GM19468 (cell line): ENCODE results near the gene HMG20B.
"Not testable (repeated sequence)": the region's sequence is repeated elsewhere in the genome, so short reads cannot be mapped to it uniquely, and the experiment has no call there.

Experiments used
- ATAC-seq: cut with Tn5 transposase; IDR thresholded peaks from one replicate; pipeline ENCODE4 v1.9.1; 2021; ENCODE audit warnings: mild to moderate bottlenecking, moderate library complexity, moderate number of reproducible peaks; ENCODE audit not compliant: unreplicated experiment; ENCODE audit errors: extremely low read depth

HMG20B gene

DNA sequence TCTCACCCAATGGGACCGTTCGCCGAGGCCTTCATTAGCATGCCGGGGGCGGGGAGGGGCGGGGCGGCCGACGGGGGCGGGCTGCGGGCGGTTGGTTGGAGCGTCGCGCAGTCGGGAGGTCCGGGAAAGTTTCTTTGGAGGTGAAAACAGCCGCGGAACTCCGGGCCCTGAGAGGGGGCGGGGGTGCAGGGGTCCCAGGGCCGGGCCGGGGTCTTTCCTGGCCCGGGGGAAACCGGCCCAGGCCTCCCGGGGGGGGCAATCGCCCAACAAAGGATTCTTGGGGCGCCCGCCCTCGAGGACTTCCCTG is at the start of gene HMG20B:
Gene HMG20B (plus strand): TSS at position 90 of the 307 bp plus-strand sequence. CDS start 366 bp downstream, outside the sequence.
- ATAC-seq, result no peak

DNA sequence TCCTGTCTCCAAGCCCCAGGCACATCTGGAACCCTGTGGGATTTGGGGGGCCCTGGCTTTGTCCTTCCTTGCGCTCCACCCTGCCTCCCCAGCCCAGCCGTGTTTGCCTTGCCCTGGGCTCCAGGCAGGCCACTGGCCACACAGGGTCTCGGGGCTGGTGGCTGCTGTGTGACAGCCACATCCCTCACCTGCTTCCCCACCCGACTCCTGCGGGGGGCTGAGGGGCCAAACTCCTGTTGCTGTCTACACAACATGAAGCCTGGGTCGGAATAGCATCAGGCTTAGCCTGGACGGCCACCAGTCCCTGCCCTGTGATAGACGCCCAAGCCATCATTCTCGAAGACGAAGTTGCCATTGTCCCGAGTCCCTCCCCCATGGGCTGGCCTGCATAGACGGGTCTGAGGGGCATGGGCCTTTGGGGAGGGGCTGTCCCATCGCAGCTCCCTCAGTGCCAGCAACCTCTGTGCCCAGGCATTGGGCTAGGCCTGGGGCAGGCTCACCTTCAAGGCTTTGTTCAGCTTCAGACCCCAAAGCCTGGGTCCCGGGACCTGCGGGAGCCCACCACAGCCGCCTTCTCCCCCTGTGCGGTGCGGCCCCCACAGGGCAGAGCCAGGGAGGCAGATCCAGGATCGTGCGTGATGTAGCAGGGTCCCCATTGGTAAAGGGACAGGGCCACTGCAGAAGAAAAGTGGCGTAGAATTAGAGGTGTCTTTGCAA is 49.2 kb upstream of the HMG20B start:
- no peak for ATAC-seq

DNA sequence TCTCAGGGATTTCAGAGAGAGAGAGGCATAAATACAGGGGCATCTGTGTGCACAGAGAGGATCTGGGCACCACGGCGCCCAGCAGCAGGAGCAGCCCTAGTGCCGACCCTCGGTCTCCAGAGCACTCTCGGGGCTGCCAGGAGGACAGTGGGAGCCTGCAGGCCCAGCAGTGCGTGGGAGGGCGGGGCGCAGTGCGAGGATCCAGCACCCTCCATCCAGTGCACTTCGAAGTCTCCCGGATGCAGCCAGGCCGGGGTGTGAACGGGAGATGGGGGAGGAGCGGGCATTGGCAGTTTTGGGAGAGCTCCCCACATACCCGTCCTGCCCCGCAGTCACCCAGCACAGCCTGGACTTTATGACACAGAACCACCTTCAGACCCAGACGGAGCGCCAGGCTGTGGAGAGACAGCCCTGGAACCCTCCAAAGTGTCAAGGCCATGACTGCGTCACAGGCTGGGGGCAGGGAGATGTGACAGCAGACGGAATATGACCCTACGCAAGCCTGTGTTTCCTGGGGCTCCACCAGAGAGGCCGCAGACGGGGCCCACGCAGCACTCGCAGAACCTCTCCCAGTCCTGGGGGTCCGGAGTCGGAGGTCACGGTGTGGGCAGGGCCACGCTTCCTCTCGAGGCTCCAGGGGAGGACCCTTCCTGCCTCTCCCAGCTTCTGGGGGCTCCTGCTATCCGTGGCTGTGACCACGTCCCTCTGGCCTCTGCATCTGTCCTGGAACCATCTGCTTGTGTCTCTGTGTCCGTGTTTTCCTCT is 48.5 kb upstream of the HMG20B start:
- no peak for ATAC-seq

DNA sequence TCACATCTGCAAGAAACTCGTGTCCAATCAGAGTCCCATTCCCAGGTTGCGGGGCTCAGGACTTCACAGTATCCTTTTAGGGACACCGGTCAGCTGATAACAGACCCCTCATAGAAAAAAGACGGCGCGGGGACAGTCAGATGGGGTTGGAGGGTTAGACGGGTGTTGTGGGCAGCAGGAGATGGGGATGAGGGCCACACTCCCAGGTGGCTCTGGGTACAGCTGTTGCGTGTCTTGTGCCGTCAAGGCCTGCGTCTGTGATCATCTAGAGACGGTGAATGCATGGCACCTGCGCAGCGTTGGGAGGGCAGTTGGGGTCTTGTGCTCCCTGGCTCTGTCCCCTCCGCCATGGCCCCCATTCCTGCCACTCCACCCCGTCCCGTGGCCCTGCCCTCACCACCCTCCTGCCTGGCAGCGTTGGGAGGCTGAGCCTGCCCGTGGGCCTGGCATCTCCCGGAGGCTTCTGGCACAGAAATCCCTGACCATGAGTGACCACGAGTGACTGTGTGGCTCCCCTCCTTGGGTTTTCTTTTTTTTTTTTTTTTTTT is 47.8 kb upstream of the HMG20B start:
- ATAC-seq, result no peak

DNA sequence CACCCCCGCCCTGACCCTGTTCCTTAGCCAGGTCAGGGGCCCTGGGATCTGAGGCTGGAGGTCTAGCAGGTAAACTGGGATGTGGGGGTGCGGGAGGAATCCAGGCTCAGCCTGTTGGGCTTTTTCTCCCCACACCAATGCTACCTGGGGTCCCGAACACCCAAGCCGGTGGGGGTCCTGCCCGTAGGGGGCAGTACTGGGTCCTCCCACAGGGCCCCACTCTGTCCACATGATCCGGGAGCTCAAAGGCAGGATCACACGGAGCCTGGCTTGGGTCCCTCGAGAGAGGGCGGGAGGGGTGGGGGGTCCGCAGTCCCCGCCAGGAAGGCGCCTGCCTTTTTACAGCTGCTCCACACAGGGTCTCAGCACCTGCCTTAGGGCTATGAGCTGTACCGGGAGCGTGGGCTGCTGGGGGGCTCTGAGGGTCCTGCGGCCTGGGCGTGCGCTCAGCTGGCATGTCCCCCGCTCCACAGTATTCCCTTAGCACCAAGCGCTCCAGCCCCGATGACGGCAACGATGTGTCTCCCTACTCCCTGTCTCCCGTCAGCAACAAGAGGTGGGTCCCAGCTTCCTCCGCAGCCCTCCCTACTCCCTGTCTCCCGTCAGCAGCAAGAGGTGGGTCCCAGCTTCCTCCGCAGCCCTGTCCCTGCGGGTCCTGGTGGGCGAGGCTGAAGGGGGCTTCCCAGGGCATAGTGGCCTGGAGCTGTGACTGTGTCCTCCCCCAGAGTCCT is 46.1 kb upstream of the HMG20B start:
- no peak for ATAC-seq

DNA sequence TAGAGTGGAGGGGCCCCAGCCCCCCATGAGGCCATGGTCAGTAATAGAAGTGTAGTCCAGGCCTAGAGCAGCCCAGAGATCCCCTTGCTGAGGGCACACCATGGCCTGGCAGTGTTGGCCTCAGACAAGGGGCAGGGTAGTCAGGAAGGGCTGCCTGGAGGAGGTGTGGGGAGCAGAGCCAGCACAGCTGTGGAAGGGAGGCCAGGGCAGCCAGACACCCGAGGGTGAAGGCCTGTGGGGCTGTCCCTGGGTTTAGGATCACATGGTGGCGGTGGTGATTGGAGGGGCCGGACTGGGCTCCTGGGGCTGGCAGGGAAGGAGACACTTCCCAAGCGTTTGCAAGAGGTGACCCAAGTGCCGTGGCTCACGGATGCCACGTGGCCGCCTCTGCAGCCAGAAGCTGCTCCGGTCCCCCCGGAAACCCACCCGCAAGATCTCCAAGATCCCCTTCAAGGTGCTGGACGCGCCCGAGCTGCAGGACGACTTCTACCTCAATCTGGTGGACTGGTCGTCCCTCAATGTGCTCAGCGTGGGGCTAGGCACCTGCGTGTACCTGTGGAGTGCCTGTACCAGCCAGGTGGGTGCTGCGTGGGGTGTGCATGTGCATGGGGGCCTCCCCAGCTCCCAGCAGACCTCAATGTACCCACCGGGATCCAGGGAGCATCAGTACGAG is 45.4 kb upstream of the HMG20B start:
- ATAC-seq, result no peak

DNA sequence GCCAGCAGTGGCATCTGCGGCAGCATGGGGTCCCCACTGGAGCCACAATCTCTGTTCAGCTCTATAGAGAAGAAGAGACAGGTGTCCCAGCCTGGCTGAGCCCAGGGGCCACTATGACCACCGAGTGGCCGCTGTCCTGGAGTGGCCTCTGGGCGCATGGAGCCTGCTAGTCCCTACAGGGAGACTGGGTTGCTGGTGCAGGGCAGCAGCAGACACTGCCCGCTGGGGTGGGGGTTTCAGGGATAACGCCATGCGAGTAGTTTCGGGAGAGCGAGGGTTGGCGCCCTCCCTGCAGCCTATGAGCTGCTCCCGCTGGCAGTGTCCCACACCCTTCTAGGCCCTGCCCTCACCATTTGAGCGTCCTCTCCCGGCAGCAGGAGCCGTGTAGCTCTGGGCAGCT is 44.7 kb upstream of the HMG20B start:
- ATAC-seq, result no peak

DNA sequence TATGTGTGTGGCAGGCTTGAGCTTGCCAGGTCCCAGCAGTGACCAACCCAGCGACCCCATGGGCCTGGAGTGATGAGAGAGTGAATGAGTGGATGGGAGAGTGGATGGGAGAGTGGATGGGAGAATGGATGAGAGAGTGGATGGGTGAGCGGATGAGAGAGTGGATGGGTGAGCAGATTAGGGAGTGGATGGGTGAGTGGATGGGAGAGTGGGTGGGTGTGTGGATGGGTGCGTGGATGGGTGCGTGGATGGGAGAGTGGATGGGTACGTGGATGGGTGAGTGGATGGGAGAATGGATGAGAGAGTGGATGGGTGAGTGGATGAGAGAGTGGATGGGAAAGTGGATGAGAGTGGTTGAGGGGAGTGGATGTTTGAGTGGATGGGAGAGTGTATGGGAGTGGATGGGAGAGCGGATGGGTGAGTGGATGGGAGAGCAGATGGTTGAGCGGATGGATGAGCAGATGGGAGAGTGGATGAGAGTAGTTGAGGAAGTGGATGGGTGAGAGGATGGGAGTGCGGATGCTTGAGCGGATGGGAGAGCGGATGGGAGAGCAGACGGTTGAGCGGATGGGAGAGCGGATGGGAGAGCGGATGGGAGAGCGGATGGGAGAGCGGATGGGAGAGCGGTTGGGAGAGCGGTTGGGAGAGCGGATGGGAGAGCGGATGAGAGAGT is 44.1 kb upstream of the HMG20B start:
- no peak for ATAC-seq

DNA sequence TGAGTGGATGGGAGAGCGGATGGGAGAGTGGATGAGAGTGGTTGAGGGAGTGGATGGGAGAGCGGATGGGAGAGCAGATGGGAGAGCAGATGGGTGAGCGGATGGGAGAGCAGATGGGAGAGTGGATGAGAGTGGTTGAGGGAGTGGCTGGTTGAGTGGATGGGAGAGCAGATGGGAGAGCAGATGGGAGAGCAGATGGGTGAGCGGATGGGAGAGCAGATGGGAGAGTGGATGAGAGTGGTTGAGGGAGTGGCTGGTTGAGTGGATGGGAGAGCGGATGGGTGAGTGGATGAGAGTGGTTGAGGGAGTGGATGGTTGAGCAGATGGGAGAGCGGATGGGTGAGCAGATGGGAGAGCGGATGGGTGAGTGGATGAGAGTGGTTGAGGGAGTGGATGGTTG is 43.4 kb upstream of the HMG20B start:
- ATAC-seq, result not testable (repeated sequence)

DNA sequence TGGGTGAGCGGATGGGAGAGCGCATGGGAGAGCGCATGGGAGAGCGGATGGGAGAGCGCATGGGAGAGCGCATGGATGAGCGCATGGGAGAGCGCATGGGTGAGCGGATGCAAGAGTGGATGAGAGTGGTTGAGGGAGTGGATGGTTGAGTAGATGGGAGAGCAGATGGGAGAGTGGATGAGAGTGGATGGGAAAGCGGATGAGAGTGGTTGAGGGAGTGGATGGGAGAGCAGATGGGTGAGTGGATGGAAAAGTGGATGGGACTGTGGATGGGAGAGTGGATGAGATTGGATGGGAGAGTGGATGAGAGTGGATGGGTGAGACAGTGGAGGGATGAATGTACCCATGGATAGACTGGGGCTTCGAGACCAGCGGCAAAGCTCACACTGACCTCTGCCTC is 42.4 kb upstream of the HMG20B start:
- ATAC-seq, result no peak

DNA sequence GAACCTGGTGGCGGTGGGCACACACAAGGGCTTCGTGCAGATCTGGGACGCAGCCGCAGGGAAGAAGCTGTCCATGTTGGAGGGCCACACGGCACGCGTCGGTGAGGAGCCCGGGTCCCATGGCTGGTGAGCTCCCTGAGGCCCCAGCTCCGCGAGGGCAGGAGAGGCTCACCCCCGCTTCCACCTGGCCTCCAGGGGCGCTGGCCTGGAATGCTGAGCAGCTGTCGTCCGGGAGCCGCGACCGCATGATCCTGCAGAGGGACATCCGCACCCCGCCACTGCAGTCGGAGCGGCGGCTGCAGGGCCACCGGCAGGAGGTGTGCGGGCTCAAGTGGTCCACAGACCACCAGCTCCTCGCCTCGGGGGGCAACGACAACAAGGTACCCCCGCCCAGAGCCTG is 41.0 kb upstream of the HMG20B start:
- no peak for ATAC-seq

DNA sequence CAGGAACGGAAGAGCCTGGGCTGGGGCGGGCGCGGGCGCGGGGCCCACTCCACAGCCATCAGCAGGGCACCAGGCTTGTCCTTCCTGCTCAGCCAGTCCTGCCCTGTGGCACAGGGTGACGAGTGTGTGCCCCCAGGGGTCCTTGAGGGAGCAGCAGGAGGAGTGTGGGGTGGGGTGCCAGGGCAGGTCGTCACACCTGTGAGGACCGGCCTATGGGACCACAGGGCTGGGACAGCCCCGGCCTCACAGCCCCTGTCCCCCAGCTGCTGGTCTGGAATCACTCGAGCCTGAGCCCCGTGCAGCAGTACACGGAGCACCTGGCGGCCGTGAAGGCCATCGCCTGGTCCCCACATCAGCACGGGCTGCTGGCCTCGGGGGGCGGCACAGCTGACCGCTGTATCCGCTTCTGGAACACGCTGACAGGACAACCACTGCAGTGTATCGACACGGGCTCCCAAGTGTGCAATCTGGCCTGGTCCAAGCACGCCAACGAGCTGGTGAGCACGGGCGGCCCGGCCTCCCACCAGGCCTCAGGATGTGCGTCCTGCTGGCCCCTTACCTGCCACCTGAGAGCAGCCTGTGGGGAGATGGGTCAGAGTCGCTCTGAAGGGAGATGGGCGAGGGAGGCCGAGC is 40.5 kb upstream of the HMG20B start:
- ATAC-seq, result no peak

DNA sequence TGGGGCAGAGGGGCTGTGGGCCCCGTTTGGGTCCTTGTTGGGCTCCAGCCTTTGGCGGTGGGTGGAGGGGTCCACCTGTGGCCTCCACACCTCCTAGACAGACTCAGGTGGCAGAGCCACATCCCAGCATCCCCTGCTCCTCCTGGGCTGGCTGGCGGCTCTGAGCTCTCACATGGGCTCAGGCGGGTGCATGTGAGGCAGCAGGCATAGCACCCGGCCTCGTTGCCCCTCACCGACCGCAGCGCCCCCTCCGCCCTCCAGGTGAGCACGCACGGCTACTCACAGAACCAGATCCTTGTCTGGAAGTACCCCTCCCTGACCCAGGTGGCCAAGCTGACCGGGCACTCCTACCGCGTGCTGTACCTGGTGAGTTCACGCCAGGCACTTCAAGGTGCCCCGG is 39.7 kb upstream of the HMG20B start:
- no peak for ATAC-seq

DNA sequence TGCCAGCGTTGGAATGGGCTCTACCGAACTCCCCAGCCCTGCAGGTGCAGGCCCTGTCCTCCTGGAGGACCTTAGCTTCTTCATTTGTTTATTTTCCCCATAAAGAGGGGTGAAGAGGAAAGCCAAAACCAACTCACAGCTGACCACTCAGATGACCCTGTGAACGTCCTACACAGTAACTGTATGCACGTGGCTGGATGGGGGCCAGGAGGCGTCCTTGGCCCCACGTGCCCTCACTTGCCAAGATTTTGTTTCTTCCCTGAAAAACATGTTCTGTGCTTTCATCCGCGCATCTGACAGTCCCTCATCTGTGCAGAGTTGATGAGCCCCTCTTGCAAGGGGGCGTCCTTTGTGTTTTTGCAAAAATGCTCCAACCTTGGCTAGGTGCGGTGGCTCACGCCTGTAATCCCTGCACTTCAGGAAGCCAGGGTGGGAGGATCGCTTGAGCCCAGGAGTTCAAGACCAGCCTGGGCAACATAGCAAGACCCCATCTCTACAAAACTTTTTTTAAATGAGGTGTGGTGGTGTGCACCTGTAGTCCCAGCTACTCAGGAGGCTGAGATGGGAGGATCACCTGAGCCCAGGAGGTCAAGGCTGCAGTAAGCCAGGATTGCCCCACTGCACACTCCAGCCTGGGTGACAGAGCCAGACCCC is 39.1 kb upstream of the HMG20B start:
- ATAC-seq, result no peak

DNA sequence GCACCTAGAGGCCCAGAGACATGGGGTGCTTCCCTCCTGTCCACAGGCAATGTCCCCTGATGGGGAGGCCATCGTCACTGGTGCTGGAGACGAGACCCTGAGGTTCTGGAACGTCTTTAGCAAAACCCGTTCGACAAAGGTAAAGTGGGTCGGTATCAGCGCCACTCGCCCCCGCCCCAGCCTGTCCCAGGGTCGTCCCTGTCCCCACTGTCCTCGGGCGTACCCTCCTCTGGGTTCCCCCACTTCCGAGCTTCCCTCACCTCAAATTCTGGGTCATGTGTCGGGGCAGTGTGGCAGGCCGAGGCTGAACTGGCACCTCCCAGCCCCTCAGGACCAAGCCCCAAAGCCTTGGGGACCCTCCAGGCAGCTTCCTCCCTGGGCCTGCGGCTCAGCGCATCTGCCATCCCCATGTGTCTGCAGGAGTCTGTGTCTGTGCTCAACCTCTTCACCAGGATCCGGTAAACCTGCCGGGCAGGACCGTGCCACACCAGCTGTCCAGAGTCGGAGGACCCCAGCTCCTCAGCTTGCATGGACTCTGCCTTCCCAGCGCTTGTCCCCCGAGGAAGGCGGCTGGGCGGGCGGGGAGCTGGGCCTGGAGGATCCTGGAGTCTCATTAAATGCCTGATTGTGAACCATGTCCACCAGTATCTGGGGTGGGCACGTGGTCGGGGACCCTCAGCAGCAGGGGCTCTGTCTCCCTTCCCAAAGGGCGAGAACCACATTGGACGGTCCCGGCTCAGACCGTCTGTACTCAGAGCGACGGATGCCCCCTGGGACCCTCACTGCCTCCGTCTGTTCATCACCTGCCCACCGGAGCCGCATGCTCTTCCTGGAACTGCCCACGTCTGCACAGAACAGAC is 38.1 kb upstream of the HMG20B start:
- no peak for ATAC-seq

DNA sequence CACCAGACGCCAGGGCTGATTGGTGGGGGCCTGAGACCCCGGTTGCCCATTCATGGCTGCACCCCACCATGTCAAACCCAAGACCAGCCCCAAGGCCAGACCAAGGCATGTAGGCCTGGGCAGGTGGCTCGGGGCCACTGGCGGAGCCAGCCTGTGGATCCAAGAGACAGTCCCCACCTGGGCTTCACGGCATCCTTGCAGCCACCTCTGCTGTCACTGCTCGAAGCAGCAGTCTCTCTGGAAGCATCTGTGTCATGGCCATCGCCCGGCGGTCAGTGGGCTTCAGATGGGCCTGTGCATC is 37.6 kb upstream of the HMG20B start:
- no peak for ATAC-seq

DNA sequence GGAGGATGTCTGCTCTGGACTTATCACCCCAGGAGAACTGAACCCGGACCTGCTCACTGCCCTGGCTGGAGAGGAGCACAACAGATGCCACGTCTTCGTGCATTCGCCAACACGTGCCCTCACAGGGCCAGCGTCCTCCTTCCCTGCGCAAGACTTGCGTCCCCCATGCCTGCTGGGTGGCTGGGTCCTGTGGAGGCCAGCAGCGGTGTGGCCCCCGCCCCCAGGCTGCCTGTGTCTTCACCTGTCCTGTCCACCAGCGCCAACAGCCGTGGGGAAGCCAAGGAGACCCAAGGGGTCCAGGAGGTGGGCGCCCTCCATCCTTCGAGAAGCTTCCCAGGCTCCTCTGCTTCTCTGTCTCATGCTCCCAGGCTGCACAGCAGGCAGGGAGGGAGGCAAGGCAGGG is 37.2 kb upstream of the HMG20B start:
- no peak for ATAC-seq

DNA sequence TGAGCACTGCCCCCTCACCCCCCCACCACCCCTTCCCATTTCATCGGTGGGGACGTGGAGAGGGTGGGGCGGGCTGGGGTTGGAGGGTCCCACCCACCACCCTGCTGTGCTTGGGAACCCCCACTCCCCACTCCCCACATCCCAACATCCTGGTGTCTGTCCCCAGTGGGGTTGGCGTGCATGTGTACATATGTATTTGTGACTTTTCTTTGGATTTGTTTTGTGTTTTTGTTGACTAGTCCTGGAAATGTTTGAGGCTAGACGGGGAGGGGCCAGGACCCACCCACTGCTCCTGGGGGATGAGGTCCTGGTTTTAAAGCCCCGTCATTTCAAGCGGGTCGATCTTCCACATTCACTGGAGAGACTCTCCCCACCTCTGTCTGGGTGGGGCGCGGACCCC is 36.8 kb upstream of the HMG20B start:
- ATAC-seq, result no peak
